Cortex of kidney (tissue), 1 donor: Measurements from ENCODE around the gene CFAP54.
A peak's percentile ranks its signal among the peaks of the same experiment; 100 is the strongest.

Experiments
- DNase-seq: peaks from one replicate; lab custom pipeline; 2025; lab: John Stamatoyannopoulos, UW

The CFAP54 gene

DNA sequence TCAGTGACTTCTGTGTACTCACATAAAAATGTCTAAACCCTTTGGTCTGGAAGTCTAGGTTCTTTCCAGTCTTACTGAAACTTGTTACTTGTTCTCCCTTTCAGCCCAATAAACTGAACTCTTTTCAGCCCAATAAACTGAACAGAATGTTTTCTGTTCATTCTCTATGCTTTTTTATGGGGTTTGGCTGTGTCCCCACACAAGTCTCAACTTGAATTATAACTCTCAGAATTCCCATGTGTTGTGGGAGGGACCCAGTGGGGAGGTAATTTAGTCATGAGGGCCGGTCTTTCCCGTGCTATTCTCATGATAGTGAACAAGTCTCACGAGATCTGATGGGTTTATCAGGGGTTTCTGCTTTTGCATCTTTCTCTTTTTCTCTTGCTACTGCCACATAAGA lies 402.7 kb downstream of the CFAP54 start:
- DNase-seq = no peak

DNA sequence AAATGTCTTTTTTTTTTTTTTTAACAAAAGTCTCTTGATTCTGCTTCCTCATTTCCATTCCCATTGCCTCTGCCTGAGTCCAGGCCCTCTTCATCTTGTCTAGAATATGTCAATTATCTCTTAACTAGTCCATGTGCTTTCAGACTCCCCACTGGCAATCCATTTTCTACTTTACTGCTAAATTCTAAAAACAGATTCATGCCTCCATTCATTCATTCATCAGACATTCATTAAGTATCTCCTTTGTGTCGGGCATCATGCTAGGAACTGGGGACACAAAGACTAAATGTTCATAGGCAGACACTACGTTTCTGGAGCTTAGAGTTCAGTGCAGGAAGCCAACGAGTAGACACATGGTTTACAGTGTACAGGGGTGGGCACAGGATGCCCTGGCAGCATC lies 408.0 kb downstream of the CFAP54 start:
- no peak for DNase-seq

DNA sequence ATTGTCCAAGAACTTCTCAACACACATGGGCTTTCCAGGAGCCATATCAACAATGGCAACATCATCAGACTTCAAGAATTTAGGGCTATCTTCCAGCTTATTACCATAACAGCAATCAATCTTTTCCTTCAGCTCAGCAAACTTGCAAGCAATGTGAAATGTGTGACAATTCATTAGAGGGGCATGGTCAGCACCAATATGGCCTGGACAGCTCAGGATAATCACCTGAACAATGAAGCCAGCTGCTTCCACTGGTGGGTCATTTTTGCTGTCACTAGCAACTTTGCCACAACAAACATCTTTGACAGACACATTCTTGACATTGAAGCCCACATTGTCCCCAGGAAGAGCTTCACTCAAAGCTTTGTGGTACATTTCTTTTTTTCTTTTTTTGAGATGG lies 411.8 kb downstream of the CFAP54 start:
- DNase-seq = no peak

DNA sequence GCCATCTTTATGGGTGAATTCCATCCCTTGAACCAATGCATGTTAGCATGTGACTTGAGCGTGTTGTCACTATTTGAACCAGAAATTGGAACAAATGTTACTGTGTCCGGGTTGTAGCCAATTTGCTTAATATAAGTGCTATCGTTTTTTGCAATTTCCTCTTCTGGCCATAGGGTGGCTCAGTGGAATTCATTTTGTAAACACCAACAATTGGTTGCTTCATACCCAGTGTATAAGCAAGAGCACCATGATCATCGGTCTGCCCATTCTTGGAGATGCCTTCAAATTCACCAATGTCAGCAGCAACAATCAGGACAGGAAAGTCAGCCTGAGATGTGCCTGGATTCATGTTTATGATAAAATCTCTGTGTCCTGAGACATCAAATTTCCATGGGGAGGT lies 412.7 kb downstream of the CFAP54 start:
- no peak for DNase-seq

DNA sequence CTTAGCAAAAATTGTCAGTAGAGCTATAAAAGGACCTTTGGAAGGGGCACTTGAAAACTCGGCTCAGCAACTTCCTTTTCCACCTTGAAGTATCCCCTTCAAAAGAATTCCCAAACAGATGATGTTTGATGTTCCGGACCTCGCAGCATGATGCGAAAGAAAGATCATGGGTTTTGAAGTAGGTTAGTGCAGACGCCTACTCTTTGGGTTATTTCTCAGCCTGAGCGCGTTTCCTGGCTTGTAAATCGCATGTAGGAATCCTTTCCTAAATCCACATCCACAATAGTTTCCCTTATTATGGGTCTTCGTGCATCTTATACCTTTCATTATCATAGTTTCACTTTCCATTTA lies 417.1 kb downstream of the CFAP54 start:
- DNase-seq = no peak

DNA sequence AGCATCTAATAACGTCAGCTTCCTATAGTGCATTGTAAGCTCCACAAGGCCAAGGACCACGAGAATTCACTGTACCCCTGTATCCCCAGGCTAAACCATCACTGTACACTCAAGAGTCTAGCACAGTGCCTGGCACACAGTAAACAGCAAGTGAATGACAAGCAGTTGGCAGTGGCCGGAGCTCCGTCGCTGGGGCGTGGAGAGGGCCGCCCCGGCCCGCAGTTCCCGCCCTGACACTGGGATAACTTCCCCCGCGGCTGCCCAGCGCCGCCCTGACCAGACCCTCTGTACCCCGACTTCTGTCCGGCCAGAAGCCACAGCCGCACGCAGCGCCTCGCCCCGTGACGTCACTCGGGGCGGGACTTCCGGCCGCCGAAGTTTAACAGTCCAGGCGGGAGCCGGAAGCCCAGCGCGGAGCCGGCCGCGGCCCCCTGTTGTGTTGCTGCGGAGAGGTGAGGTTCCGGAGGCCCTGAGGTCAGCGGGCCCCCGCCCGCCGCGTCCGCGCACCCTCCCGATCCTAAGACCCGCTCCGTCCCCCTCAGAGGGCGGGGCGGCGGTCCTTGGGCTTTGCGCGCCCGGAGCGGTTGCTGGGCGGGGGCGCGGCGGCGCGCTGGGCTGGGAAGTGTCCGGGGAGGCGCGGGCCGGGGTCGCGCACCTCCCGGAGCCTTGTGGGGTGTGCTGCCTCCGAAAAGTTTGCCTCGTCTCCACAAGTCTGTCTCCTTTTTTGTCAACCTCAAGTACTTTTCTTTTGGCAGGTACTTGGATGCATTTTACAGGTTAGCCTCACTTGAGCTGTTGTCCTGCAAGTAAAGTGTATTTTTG lies 417.7 kb downstream of the CFAP54 start, which contains the start of gene NEDD1:
Gene NEDD1, plus strand, starts transcription at position 409 of the 822 bp plus-strand sequence. CDS start 2,503 bp downstream, outside the sequence.
- DNase-seq = peak; percentile 23

DNA sequence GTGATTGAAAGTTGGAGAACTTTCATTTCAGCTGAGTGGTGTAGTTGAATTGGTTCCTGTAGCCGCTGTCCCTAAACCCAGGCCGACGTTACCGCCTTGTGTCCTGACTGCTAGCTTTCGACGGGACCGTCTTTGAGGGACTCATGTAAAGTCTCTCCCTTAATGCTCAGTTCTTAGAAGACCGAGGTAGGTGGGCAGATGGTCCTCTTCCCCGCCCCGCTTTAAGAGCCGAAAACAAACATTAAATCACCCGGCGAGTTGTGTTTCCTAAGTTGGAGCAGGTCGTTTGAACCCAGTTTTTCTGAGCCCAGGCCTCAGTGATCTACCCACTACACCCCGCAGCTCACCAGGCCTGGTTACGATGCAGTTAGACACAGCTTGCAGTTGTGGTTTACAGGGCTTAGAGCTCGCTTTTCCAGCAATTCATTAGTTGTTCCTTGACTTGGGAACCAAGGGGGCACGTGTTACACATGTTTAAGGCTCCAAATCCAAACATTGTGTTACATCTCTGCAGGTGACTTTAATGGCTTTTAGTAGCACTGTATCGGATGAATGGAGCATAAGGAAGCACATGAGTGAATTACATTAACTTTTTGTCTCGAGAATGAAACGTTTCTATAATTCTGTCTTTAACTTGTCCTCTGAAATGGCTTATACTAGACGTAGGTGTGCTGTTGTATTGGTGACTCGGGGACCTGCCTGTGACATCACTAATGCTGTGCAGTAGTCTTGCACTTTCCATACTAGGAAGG lies 418.5 kb downstream of the CFAP54 start:
- no peak for DNase-seq

- no peak for DNase-seq
Measured at GRCh38 chr12:96908423-96908675, 419.0 kb downstream of the CFAP54 start.

DNA sequence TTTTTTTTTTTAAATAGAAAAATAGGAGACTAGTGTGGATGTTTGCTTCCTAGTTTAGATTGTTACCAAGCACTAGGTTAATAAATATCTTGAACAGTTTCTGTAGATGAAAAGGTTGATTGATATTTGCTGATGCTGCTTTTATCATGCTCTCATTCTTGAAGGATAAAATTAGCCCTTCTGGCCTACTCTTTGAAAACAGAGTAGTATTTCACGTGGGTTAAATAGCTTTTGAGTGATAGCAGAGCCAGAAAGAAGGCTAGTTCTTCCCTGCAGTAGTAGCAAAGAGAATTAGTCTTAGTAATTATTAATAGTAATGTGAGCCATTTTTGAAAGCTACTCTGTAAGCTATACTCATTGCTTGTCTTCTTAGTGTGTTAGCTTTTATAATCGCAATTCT lies 422.9 kb downstream of the CFAP54 start:
- no peak for DNase-seq

- no peak for DNase-seq
Measured at GRCh38 chr12:96912943-96913342, 423.6 kb downstream of the CFAP54 start.

DNA sequence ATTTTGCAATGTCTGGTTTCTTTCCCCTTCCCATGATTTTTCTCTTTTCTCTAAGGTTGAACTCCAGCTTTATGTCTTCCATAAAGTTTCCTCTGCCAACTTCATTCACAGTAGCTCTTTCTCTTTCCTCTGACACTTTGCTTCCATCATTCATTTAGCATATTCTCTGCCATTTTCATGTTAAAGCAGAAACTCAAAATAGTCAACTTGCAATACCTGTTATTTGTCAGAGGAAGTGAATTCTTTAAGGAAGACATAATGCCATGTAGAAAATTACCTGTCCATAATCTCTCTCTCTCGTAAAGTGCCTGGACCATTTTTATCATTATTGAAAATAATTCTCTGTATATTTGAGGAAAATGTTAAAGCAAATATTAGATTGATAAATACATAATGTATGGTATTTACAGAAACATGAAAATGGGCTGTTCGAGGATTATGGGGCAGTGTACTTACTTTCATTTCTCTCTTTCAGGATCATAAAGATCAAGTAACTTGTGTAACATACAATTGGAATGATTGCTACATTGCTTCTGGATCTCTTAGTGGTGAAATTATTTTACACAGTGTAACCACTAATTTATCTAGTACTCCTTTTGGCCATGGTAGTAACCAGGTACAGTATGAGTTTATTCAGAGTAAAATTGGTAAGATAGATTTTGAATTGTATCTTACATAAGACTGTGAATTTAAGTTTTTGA lies 430.3 kb downstream of the CFAP54 start:
- DNase-seq = no peak
